HL-60/S4 treated with phorbol 12-myristate 13-acetate at 8.2 ng/mL for 4 days and 3 days (cell line): ENCODE data around the gene CDKAL1.

Experiments
- in situ Hi-C: fragments of 300-500 bp; cut with MboI; formaldehyde crosslinking; loops from 2 replicates; pipeline ENCODE4 v1.15.0; 2022; ENCODE audit warnings: low sequenced_read_pairs

CDKAL1 gene

DNA sequence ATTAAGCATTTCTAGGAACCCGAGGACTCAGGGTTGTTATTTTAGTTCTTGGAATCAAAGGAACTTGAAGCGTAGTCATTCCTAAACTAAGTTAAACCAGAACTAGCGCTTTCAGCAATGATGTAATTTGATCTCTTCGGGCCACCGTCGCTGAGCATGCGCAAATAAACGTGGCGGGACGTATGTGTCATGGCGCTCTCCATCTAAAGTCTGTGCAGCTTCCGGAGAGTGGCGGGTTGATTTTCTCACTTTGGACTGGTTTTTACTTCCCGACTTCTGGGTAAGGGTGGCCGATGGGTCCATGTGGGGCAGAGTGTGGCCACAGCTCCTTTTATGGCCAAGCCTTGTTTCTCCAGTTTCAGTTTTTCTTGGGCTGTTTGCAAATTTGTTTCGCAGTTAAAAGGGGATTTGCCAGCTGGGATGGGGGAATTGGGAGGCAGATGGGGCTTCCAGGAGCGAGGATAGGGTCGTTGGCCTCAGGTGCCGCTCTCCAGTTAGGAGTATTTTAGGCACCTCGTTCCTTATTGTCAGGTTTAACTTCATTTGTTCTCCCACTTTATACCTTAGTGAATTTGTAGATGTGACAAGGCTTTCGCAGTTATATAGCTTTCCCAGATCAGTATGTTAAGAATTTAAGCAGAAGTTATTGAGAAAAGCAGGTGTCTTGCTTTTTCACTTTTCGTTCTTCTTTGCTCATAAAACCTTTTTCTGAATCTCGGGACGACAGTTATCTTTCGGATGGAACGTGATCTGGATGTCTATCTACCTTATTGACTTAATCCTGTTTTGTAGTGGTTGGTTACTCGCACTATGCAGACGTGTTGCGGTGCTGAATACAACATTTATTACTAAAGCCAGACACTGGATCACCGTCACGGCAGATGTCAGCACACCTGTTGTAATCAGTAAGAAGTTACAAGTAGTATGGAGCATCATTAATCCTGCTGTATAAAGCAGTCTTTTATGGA, at the start of gene CDKAL1:
Gene CDKAL1, plus strand, starts transcription at position 163 of the 968 bp plus-strand sequence. CDS start 11,894 bp downstream, outside the sequence.
- in situ Hi-C loops = loop anchor here (25.0 kb wide), 1 partner anchor 447 kb away; no protein-coding TSS in a partner anchor

DNA sequence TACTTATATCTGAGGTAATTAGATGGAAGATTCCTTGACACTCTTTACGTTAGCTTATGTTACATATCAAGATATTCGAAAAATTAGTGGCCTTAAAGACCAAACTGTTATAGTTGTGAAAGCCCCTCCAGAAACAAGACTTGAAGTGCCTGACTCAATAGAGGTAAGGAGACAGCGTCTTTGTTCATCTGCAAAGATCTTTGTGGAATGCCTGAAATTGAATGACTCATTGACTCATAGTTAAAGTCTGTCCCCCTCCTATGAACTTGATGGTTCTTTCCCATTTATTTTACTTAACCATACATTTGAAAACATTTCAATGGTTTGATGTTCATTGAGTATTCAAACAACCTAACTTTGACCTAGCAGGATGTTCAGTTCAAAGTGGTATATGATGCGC, 47.6 kb upstream of the CDKAL1 start:
- in situ Hi-C loops = no loop called here

DNA sequence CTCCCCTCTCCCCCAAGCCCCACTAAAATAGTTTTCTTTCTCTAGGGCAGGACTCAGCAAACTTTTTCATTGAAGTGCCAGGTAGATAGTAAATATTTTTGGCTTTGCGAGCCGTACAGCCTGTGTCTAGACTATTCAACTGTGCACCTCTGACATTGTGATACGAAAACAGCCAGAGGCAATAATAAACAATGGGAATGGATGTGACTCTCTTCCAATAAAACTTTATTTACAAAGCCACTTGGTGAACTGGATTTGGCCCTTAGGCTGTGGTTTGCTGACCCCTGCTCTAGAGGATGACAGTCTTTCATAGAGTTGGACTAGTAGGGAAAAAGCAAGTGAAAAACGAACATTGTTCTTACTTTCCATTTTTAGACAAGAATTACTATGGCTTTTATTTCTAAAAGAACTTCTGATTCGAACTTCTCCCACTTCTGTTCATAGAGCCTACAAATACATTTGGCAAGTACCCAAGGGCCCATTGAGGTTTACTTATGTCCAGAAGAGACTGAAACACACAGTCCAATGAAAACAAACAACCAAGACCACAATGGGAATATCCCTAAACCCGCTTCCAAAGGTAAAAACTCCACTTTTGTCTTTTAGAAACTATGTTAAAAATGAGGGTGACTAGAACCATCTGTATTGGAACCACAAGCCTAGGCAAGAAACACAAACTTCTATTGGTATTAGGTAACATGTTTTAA, 46.4 kb upstream of the CDKAL1 start:
- in situ Hi-C loops = no loop called here

DNA sequence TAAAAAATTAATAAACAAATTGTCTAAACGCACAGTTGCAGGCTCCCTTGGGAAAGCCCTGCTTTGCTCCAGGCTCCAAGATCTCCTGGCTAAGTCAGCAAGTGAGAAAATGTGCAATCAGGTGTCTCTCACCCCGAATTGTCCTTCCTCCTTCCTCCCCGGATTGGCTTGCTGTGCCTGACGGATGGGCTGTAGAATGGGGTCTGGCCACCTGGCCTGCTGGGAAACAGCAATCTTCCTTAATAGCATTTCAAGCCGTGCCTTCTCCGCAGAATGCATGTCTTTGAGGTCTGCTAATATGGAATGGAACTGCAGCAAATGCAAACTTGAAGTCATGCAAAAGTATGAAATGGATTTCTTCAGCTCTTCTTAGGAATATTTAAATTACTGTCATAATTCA, 43.7 kb upstream of the CDKAL1 start:
- in situ Hi-C loops = no loop called here

DNA sequence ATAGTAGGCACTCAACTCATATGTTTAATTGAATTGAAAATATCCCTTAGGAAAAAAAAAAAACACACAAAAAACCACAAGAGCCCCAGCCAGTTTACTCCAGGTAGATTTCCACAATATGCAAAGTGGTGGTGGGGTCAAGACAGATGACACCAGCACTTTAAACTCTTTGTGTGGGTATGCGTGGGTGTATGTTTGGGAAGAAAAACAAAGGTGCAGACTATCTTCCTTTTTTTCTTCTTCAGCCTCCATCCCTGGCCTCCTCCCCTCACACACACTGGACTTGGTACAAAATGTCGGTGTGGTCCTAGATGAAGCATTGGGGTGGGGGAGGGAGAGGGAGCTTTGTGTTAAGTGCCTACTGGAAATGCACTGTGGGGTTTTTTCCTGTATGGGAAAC, 42.2 kb upstream of the CDKAL1 start:
- in situ Hi-C loops = no loop called here

DNA sequence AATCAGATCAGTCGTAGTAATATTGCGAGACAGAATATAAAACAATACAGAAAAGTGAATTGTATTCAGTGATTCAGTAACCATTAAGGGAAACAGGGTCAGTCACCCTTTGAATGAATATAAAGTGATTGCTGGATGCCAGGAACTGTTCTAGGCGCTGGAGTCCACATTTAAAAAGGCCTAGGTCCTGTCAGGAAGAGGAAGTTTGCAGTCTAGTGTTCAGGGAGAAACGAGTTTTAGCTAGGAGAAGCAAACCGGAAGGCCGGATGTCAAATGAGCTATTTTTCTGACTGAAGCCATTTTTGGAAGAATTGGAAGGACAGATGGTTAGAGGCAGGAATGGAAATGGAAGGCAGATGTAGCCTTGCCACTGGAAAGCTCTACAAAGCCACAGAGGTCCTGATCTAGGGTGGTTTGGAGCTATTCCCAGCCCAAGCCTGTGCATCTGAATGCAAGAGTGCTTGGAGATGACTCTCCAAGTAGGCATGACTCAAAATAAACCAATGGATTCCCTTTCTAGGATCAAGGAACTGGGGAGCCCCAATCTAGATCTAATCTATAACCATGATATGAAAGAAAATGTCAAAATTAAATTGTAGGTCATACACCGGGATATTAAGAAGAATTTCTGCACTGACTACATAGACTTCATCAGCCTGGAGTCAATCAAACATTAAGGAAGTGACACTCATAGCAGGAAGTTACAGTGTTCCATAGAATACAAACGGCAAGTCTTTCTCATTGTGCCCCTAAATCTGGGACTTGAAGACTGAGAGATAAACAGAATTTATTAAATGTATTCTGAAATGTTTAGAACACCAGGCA, 36.8 kb upstream of the CDKAL1 start:
- in situ Hi-C loops = no loop called here

DNA sequence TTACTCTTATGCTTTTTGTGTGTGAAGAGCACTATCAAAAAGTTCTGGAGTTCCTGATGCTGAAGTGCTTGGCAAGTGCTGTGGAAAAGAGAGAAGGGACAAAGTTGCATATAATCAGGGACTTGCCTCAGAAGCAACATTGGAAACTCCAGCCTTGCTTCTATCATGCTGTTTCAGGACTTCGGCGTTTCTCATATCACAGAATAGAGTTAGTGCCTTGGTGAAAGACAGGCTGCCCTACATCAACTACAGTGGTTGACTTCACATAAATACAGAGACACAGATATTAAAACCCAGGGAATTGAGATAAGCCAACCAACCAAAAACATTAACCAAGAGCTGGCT, 36.2 kb upstream of the CDKAL1 start:
- in situ Hi-C loops = no loop called here

DNA sequence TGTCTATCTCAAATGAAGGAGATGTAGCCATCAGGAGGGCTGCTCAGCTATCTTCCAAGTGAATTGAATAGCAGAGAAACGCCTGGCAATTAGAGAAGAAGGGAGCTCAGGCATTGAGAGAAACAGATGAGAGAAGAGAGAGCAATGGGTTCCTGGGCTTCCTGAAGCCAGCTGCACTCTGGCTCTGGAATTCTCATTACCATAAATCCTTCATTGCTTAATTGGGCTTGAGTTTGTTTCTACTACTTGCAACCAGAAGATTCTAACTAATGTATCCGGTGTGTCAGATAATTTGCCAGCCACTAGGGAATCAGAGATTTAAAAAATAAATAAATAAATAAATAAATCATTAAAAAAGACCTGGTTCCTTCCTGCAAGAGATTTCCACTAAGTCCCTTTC, 25.0 kb upstream of the CDKAL1 start:
- in situ Hi-C loops = no loop called here

DNA sequence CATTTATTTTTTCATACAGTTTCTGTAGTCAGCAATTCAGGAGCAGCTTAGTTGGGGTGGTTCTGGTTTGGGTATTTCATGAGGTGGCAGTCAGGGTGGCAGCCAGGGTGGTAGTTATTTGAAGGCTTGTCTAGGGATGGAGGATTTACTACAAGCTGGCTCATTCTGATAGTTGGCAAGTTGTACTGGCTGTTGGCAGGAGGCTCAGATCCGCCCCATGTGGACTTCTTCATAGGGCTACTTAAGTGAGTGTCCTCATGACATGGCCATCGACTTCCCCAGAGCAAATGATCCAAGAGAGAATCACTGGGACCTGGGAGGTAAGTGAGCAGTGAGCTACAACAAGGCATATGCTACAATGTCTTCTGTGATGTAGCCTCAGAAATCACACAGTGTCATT, 22.4 kb upstream of the CDKAL1 start:
- in situ Hi-C loops = no loop called here

DNA sequence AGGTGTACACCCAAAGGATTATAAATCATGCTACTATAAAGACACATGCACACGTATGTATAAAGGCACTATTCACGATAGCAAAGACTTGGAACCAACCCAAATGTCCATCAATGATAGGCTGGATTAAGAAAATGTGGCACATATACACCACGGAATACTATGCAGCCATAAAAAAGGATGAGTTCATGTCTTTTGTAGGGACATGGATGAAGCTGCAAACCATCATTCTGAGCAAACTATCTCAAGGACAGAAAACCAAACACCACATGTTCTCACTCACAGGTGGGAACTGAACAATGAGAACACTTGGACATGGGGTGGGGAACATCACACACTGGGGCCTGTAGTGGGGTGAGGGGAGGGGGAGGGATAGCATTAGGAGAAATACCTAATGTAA, 9.0 kb upstream of the CDKAL1 start:
- in situ Hi-C loops = loop anchor here (10.0 to 25.0 kb wide), 2 partner anchors 230 to 438 kb away; no protein-coding TSS in a partner anchor

DNA sequence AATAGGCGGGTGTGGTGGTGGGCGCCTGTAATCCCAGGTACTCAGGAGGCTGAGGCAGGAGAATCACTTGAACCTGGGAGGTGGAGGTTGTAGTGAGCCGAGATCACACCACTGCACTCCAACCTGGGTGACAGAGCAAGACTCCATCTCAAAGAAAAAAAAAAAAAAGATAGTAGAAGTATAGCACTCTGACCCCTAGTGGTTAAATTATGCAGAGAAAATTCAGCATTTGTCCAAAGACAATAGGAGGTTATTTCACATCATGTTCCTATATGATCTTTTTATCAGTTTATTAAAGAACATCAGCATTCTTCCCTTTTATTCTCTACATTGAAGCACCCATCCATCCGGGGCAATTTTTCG, 5.2 kb upstream of the CDKAL1 start:
- in situ Hi-C loops = loop anchor here (10.0 to 25.0 kb wide), 2 partner anchors 234 to 442 kb away; no protein-coding TSS in a partner anchor

DNA sequence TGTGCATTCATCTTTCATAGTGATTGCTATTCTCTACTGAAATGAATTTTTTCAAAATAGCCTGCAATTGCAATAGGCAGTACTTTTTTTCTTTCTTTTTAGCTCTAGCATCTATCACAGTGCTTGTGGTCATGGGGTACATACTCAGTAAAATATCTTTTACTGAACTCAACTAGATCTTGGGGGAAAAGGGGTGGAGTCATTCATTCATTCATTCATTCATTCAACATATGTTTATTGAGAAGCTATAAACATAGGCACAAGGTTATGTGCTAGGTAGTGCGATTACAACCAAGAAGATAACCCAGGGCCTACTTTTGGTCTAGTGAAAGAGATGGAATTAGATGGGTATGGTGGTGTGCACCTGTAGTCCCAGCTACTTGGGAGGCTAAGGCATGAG, 1.4 kb upstream of the CDKAL1 start:
- in situ Hi-C loops = loop anchor here (25.0 kb wide), 1 partner anchor 446 kb away; no protein-coding TSS in a partner anchor

DNA sequence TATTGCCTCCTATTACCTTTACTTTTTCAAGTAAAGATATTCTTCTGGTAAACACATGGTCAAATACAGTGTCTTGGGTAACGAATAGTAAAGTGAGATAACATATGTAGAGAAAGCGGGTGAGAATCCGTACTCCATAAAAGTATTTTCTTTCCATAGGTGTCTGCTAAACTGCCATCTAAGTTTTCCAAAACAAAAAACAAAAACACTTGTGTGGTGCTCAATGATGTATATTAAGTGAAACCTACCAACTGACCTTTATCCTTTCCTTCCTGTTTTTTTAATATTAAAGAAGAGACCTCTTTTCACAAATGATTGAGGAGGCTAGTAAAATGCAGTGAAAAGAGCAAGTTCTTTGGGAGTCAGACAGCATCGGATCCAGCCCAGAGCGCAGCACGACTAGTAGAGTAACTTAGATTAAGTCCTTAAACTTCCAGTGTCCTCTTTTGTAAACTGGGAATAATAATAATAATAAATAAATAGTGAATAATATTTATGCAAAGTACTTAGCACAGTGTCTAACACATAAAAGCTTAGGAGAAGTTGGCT, 437 bp upstream of the CDKAL1 start:
- in situ Hi-C loops = loop anchor here (25.0 kb wide), 1 partner anchor 447 kb away; no protein-coding TSS in a partner anchor

DNA sequence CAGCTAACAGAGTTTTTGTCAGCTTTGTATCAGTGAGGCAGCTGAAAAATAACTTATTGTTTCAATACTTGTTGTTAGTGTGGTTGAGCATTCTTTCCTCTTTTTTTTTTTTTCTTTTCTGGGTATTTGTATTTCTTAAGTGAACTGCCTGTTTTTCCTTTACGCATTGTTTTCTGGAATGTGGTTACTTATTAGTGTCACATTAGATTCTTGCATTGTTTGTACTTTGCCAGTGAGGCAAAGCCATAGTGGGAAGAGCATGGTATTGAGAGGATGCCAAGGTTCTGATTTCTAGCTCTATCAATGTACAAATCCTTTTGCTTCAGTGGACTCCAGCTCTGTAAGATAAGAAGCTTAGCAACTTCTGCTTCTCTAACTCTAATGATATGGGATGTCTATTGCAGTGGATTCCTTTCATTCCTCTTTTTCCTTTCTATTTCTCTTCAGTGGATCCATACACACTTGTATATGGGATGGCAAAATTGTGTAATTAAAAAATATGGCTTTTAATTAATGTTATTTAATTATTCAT, 3.9 kb downstream of the CDKAL1 start:
- in situ Hi-C loops = loop anchor here (25.0 kb wide), 1 partner anchor 451 kb away; no protein-coding TSS in a partner anchor

DNA sequence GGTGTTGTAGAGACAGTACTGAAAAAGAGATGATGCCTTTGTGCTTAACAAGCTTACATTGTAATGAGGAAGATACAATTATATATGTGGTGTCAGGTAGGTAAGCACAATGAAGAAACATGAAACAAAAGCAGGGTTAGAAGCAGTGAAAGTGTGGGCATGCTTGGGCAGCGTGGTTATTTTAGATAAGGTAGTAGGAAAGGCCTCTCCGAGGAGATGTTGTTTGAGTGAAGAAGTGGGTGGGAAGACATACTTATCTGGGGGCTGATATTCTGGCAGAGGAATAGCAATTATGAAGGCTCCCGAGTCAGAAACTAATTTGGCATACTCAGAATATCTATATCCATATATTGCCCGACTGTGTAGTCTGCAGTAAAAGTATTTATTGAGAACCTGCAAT, 4.7 kb downstream of the CDKAL1 start:
- in situ Hi-C loops = loop anchor here (25.0 kb wide), 1 partner anchor 452 kb away; no protein-coding TSS in a partner anchor

DNA sequence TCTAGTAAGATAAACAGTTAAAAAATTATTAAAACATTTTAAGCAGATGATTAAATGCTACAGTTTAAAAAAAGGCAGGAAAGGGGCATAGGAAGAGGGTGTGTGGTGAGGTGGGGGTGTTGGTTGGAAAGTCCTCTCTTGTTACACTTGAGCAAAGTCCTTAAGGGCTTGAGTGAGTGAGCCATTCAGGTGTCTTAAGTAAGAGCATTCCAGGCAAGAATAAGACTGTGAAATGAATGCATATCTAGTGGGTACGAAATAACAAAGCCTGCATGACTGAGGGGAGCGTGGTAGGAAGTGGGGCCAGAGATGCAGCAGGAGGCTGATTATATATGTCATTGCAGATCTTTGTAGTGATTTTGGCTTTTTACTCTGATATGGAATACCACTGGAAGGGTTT, 5.1 kb downstream of the CDKAL1 start:
- in situ Hi-C loops = loop anchor here (25.0 kb wide), 1 partner anchor 452 kb away; no protein-coding TSS in a partner anchor

DNA sequence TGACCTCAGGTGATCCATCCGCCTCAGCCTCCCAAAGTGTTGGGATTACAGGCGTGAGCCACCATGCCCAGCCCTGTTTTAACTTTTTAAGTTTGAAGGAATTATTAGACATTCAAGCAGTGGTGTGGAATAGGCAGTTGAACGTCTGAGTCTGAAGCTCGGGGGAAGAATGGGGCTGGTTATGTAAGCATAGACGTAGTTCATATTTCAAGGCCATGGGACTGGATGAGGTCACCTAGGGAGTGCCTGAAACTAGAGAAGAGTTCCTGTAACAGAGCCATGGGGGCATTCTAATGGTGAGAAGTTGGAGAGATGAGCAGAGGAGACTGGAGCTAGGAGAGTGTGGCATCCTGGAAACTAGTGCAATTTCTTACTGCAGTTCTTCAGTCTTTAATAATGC, 6.4 kb downstream of the CDKAL1 start:
- in situ Hi-C loops = loop anchor here (25.0 kb wide), 1 partner anchor 453 kb away; no protein-coding TSS in a partner anchor

DNA sequence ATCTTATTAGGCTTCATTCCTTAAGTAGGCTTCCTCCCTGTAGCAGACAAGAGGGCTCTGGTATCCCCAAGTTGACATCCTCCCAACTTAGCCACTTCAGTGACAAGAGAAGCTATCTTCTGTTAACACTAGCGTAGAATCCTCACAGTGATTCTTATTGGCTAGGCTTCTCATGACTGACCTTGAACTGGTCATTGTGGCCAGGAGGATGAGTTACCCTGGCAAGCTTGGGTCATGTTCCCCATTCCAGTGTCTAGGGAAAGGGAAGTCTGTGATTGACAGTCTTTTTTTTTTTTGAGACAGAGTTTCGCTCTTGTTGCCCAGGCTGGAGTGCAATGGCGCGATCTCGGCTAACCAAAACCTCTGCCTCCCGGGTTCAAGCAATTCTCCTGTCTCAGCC, 7.1 kb downstream of the CDKAL1 start:
- in situ Hi-C loops = loop anchor here (25.0 kb wide), 1 partner anchor 454 kb away; no protein-coding TSS in a partner anchor

DNA sequence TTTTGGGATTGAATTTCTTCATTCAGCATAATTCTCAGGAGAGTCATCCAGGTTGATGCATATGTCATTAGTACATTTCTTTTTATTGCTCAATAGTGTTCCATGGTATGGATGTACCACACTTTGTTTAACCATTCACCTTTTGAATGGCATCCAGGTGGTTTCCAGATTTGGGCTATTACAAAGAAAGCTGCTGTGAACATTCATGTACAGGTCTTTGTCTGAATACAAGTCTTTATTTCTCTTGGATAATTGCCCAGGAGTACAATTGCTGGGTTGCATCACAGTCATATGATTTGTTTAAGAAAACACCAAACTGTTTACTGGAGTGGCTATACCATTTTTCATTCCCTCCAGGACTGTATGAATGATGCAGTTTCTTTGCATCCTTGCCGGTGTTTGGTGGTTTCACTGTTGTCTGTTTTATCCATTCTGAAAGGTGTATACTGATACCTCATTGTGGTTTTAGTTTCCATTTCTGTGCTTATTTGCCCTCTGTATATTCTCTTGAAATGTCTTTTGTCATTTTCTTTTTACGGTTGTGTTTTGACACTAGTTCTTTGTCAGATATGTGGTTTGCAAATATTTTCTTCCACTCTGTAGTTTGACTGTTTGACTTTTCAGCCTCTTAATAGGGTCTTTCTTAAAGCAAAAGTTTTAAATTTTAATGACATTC, 8.8 kb downstream of the CDKAL1 start:
- in situ Hi-C loops = loop anchor here (25.0 kb wide), 1 partner anchor 456 kb away; no protein-coding TSS in a partner anchor
